Measurements from ENCODE around the gene PIEZO2.

DNA sequence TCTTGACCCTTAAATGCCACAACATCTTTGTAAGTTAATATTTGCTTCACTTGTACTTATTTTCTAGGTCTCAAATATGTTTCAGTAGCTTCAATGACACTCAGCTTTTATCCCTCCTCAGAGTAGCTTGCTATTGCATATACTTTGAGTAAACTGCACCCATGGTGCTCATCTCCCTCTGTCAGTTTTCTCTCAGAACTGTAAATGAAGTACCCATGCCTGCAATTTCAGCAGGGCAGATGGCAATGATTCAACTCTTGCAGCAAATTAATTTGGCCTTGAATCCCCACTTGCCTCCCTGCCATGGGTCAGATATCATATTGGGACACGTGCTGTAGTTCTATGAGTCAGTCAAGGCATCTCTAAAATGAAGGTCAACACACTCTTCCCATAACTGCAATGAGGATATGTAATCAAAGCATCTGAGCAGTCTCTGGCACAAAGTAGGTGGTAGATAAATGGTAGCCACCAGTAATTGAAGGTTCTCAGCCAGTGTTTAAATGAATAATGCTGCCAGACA, 225.8 kb downstream of the PIEZO2 start:
- TF ChIP-seq, protein P1, sequence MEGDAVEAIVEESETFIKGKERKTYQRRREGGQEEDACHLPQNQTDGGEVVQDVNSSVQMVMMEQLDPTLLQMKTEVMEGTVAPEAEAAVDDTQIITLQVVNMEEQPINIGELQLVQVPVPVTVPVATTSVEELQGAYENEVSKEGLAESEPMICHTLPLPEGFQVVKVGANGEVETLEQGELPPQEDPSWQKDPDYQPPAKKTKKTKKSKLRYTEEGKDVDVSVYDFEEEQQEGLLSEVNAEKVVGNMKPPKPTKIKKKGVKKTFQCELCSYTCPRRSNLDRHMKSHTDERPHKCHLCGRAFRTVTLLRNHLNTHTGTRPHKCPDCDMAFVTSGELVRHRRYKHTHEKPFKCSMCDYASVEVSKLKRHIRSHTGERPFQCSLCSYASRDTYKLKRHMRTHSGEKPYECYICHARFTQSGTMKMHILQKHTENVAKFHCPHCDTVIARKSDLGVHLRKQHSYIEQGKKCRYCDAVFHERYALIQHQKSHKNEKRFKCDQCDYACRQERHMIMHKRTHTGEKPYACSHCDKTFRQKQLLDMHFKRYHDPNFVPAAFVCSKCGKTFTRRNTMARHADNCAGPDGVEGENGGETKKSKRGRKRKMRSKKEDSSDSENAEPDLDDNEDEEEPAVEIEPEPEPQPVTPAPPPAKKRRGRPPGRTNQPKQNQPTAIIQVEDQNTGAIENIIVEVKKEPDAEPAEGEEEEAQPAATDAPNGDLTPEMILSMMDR (IDR thresholded peaks at IDR 0.05; ENCODE audit: insufficient read depth, low read depth, low read length) = no peak
- TF ChIP-seq EZH2 (IDR thresholded peaks at IDR 0.05; ENCODE audit: insufficient read depth, low read length) = no peak
